ENCODE measurements around the gene ADGRE3.

DNA sequence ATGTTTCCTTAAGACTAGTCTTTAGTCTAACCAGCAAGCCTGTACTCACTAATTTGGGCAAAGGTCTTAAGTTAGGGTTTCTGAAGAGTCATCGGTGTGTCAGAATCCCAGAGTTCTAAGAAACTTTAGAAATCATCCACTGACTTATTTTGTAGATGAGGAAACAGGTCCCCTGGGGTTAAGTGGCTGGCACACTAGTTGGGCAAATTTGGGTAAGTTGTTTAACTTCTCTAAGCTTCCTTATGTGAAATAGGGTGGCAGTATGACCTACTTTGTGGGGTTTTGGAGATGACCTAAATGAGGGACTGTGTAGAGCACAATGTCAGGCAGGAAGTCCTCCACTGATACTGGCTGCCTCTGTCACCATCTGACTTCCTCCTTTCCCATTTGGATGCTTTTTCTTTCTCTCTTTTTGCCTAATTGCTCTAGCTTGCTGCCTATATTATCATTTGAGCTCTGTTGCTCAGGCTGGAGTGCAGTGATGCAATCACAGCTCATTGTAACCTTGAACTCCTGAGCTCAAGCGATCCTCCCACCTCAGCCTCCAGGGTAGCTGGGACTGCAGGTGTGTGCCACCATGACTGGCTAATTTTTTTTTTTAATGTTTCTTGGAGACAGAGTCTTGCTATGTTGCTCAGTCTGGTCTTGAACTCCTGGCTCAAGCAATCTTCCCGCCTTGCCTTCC is 2.3 kb downstream of the ADGRE3 start:
- TF ChIP-seq, protein P1, sequence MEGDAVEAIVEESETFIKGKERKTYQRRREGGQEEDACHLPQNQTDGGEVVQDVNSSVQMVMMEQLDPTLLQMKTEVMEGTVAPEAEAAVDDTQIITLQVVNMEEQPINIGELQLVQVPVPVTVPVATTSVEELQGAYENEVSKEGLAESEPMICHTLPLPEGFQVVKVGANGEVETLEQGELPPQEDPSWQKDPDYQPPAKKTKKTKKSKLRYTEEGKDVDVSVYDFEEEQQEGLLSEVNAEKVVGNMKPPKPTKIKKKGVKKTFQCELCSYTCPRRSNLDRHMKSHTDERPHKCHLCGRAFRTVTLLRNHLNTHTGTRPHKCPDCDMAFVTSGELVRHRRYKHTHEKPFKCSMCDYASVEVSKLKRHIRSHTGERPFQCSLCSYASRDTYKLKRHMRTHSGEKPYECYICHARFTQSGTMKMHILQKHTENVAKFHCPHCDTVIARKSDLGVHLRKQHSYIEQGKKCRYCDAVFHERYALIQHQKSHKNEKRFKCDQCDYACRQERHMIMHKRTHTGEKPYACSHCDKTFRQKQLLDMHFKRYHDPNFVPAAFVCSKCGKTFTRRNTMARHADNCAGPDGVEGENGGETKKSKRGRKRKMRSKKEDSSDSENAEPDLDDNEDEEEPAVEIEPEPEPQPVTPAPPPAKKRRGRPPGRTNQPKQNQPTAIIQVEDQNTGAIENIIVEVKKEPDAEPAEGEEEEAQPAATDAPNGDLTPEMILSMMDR (IDR thresholded peaks at IDR 0.05), result no peak
- TF ChIP-seq MYC (IDR thresholded peaks at IDR 0.05; ENCODE audit: borderline replicate concordance, low read length) (no peak), POLR2A (IDR thresholded peaks at IDR 0.05; ENCODE audit: low read length) (no peak), RCOR1 (IDR thresholded peaks at IDR 0.05; ENCODE audit: low read depth, low read length) (no peak), NR3C1 (IDR thresholded peaks at IDR 0.05) (no peak), EHF (CRISPR knock-in tag; IDR thresholded peaks at IDR 0.05) (no peak), SREBF2 (IDR thresholded peaks at IDR 0.05) (no peak), PHF8 (IDR thresholded peaks at IDR 0.05; ENCODE audit: borderline replicate concordance, low read depth) (no peak), HOXB5 (CRISPR knock-in tag; IDR thresholded peaks at IDR 0.05) (no peak), MAZ (IDR thresholded peaks at IDR 0.05; ENCODE audit: borderline replicate concordance, low read depth, low read length) (no peak)
- TF ChIP-seq, protein P2, sequence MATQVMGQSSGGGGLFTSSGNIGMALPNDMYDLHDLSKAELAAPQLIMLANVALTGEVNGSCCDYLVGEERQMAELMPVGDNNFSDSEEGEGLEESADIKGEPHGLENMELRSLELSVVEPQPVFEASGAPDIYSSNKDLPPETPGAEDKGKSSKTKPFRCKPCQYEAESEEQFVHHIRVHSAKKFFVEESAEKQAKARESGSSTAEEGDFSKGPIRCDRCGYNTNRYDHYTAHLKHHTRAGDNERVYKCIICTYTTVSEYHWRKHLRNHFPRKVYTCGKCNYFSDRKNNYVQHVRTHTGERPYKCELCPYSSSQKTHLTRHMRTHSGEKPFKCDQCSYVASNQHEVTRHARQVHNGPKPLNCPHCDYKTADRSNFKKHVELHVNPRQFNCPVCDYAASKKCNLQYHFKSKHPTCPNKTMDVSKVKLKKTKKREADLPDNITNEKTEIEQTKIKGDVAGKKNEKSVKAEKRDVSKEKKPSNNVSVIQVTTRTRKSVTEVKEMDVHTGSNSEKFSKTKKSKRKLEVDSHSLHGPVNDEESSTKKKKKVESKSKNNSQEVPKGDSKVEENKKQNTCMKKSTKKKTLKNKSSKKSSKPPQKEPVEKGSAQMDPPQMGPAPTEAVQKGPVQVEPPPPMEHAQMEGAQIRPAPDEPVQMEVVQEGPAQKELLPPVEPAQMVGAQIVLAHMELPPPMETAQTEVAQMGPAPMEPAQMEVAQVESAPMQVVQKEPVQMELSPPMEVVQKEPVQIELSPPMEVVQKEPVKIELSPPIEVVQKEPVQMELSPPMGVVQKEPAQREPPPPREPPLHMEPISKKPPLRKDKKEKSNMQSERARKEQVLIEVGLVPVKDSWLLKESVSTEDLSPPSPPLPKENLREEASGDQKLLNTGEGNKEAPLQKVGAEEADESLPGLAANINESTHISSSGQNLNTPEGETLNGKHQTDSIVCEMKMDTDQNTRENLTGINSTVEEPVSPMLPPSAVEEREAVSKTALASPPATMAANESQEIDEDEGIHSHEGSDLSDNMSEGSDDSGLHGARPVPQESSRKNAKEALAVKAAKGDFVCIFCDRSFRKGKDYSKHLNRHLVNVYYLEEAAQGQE (IDR thresholded peaks at IDR 0.05), result no peak
